Activated CD4-positive, alpha-beta T cell treated with anti-CD3 and anti-CD28 coated beads, Interleukin-2, amount 10 ng/mL, durations not matched to agents 7 days and 5 days (primary cell): Measurements from ENCODE around the gene CCL5. TPM values are rescaled to one million over a fixed set of nuclear protein-coding genes. Genes with fewer than 3 reads are reported as not detected.

Source experiments
- CTCF ChIA-PET: fragments of 350-600 bp; sonication (Branson Sonifier 250); formaldehyde crosslinking; loops from one replicate; lab custom pipeline; 2021; ENCODE audit warnings: antibody characterized with exemption; lab: Charles Lee
- POLR2A ChIA-PET: fragments of 350-600 bp; sonication (Branson Sonifier 250); formaldehyde crosslinking; loops from one replicate; lab custom pipeline; 2021; ENCODE audit warnings: antibody characterized with exemption; lab: Charles Lee
- DNase-seq: peaks from one replicate; pipeline ENCODE4 v3.0.0-alpha.2; 2020
- H3K27ac Mint-ChIP-seq: one replicate; pipeline ENCODE4 v1.8.0; 2021; ENCODE audit warnings: mild to moderate bottlenecking, moderate library complexity, mixed read lengths
- H3K27me3 Mint-ChIP-seq: one replicate; pipeline ENCODE4 v1.8.0; 2021; ENCODE audit warnings: mixed read lengths
- H3K36me3 Mint-ChIP-seq: one replicate; pipeline ENCODE4 v1.8.0; 2021; ENCODE audit warnings: low read depth, mixed read lengths
- H3K4me1 Mint-ChIP-seq: one replicate; pipeline ENCODE4 v1.8.0; 2021; ENCODE audit warnings: mixed read lengths
- H3K4me3 Mint-ChIP-seq: one replicate; pipeline ENCODE4 v1.8.0; 2021; ENCODE audit warnings: mild to moderate bottlenecking, moderate library complexity, mixed read lengths
- H3K9me3 Mint-ChIP-seq: one replicate; pipeline ENCODE4 v1.8.0; 2021; ENCODE audit warnings: mixed read lengths
- total RNA-seq, 2 experiments: library from RNA; stranded (reverse); gene quantifications; one replicate each; pipeline ENCODE4 v1.2.3, GENCODE V29; 2021

CCL5 gene
- total RNA-seq, 2 experiments from 2014 or later: 68.7 to 81.3 TPM

DNA sequence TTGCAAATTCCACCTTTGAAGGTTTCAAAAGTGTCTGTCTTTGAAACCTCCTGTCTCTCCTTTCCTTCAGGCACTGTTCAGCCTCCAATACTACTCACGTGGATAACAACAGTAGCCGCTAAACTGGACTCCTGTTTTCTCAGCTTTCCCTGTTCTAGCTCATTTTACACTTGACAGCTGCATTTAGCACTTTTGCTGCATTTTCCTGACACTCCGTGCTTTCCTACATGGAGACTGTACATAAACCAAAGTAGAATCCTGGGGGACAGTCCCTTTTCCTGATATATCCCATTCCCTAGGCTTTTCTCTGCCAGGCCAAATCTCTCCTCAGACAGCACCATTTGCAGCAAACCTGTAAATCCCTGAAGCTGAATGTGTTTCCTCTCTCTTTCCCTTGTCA is 3.6 kb downstream of the CCL5 start:
- Mint-ChIP-seq H3K4me1 (peaks cover 71% of the 10 kb centered on the region), H3K27ac (no peak overlapping the region), H3K36me3 (peaks cover 12% of the 10 kb centered on the region)

DNA sequence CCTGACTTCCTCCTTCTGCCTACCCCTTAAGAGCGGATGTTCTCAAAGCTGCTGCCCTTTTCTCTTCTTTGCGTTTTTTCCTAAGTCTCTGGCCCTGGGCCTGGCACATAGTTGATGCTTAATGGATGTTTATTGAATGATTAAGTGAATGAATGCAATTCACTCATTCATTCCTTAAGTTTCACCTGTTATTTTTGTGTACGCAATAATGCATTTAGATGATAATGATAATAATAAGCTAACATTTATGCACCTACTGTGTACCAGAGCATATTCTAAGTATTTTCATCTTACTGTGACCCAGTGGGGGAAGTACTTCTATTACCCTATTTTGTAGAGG is 4.4 kb downstream of the CCL5 start:
- H3K27ac Mint-ChIP-seq: peak overlapping the region; percentile 79
- no peak overlapping the region for H3K4me3 Mint-ChIP-seq
- H3K4me1 Mint-ChIP-seq: peaks cover 75% of the 10 kb centered on the region
- CTCF ChIA-PET: interaction anchor here (0.7 to 3.4 kb wide), 6 partner anchors 12 to 26 kb away, joined by 3 to 17 read pairs (median 6); no protein-coding TSS in a partner anchor
- H3K27me3 Mint-ChIP-seq: no peaks in the 10 kb centered on the region
- H3K9me3 Mint-ChIP-seq: no peaks in the 10 kb centered on the region
- peaks cover 14% of the 10 kb centered on the region for H3K36me3 Mint-ChIP-seq
- POLR2A ChIA-PET: no interaction called here
- DNase-seq: no peak

More for the DNA sequence above, 3.6 kb downstream of the CCL5 start:
- no peaks in the 10 kb centered on the region for H3K27me3 Mint-ChIP-seq
- CTCF ChIA-PET: interaction anchor here (0.7 to 3.4 kb wide), 7 partner anchors 13 to 280 kb away, joined by 3 to 17 read pairs (median 4); no protein-coding TSS in a partner anchor
- DNase-seq: no peak
- no peak overlapping the region for H3K4me3 Mint-ChIP-seq
- POLR2A ChIA-PET: no interaction called here
- H3K9me3 Mint-ChIP-seq: no peaks in the 10 kb centered on the region

DNA sequence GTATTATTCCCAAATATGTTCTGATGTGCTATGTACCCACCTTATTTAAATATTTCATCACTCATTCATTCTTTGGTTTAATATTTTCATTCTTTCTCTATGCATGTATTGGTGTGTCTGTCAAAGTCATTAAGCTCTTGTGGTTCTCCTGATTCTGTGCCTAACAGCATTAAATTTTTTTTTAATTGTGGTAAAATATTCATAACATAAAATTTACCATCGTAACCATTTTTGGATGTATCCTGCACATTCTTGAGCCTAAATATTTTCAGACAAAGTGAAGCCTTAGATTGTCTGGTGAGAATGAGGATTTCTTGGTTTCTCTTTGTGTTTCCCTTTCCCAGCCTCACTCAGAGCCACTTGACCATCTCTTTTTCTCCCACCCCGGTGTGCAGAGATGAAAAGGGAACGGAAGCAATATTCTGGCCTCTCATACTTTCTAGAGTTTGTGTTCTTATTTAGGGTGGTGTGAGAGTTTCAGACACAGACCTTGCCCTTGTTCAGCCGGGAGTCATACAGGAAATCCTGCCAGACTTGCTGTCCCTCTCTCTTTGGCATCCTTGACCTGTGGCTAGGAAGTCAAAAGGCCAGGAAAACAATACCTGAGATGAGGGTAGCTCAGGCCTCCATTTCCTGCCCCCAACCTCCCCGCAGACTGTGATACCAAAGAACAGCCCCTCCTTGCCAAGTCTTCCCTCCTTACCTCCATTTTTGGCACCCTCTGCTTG is 4.9 kb downstream of the CCL5 start:
- DNase-seq: no peak
- Mint-ChIP-seq H3K36me3 (peaks cover 14% of the 10 kb centered on the region), H3K27ac (peak overlapping the region; percentile 79), H3K4me1 (peaks cover 71% of the 10 kb centered on the region), H3K9me3 (no peaks in the 10 kb centered on the region), H3K4me3 (no peak overlapping the region), H3K27me3 (no peaks in the 10 kb centered on the region)
- ChIA-PET POLR2A (no interaction called here), CTCF (interaction anchor here (0.6 to 3.4 kb wide), 5 partner anchors 12 to 224 kb away, joined by 3 to 17 read pairs (median 7); no protein-coding TSS in a partner anchor)

DNA sequence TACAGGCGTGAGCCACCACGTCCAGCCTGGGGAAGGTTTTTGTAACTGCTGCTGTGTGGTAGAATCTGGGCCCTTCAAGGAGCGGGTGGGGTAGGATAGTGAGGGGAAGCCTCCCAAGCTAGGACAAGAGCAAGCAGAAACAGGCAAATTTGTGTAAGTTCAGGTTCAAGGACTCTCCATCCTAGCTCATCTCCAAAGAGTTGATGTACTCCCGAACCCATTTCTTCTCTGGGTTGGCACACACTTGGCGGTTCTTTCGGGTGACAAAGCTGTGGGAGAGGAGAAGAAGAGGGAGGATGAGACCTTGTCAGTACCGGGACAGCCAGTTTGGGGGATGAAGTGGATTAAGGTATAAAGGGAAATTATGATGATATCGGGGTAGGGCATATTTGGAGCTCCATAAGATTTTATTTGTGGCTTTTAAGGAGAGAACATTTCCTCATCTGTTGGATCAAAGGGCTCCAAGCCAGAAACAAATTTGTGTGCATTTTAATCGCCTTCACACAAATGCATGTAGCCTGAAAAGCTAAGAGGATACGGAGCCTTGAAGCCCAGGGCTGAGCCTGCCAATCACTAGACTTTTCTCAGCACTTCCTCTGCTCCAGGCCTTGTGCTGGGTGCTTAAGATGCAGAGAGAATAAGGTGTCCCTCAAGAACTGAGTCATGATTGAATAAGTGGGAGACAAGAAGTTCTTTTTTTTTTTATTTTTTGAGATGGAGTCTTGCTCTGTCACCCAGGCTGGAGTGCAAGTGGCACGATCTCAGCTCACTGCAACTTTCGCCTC is 7.8 kb downstream of the CCL5 start:
- CTCF ChIA-PET: interaction anchor here (0.6 to 3.0 kb wide), 9 partner anchors 9 to 221 kb away, joined by 3 to 14 read pairs (median 3); partner anchors contain the start of gene CCL5
- H3K27me3 Mint-ChIP-seq: no peaks in the 10 kb centered on the region
- peaks cover 10% of the 10 kb centered on the region for H3K36me3 Mint-ChIP-seq
- no peaks in the 10 kb centered on the region for H3K9me3 Mint-ChIP-seq
- POLR2A ChIA-PET: interaction anchor here (0.6 to 1.2 kb wide), 2 partner anchors 8 to 35 kb away, joined by 6 to 8 read pairs; partner anchors contain the start of gene CCL5
- peak overlapping the region; percentile 72 for H3K27ac Mint-ChIP-seq
- H3K4me1 Mint-ChIP-seq: peaks cover 58% of the 10 kb centered on the region
- no peak for DNase-seq
- no peak overlapping the region for H3K4me3 Mint-ChIP-seq

DNA sequence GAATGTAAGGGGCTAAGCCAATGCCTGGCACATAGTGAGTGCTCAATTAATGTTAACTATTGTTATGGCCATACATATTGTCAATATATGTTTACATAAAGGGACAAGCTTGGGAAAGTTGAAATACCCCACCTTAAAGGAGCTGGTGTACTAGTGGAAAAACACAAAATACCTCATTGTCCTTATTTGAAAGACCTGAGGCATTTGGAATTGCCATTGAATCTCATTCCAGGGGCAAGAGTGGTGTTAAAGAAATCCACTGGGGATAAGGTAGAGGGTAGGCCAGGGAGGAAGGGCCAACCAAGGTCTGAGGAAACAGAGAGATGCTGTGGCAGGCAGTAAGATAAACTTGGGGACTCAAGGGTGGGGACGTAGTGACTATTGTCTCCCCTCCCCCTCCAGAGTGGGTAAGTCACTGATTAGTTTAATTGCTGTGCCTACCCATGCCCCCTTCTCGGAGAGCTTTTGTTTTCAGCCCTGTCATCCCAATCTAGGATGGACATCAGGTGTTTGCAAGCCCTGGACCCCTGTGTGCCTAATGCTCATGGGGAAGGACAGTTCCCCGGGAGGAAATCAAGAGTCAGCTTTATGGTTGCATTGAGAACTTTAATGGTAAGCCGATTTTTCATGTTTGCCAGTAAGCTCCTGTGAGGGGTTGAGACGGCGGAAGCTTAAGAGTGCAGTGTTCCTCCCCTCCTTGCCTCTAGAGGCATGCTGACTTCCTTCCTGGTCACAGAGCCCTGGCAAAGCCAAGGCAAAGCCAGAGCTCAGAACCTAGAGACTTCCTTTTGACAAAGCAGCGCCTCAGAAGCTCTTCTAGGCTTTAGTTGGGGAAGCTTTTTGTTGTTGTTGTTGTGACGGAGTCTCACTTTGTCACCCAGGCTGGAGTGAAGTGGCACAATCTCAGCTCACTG is 9.0 kb downstream of the CCL5 start:
- H3K4me1 Mint-ChIP-seq: peaks cover 54% of the 10 kb centered on the region
- no peaks in the 10 kb centered on the region for H3K27me3 Mint-ChIP-seq
- peak overlapping the region; percentile 71 for H3K27ac Mint-ChIP-seq
- ChIA-PET CTCF (interaction anchor here (0.5 to 3.0 kb wide), 16 partner anchors 8 to 126 kb away, joined by 3 to 14 read pairs (median 4); partner anchors contain the start of gene CCL5), POLR2A (interaction anchor here (0.6 to 1.2 kb wide), 2 partner anchors 9 to 14 kb away, joined by 3 to 8 read pairs; partner anchors contain the start of gene CCL5)
- no peak overlapping the region for H3K4me3 Mint-ChIP-seq
- no peaks in the 10 kb centered on the region for H3K9me3 Mint-ChIP-seq
- peak; percentile 59 for DNase-seq
- peaks cover 8% of the 10 kb centered on the region for H3K36me3 Mint-ChIP-seq

DNA sequence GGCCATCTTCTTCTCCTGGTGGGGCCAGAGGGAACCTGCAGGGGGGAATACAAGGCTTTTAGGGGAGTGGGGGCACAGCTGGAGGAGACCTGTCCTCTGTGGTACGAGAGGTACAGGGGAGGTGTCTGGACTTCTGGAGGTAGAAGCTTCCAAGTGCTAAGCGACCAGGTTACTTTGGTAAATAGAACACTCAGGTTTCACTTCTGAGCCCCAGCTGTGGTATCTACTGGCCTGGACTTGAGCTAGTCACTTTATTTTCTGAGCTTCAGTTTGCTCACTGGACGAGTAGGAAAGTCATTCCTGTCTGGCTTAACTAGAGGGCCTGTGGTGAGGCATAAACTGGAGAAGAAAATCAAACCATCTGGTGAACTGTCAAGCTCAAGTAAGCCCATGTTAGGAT is 11.4 kb downstream of the CCL5 start, which contains the start of gene HEATR9:
Gene HEATR9, minus strand, starts transcription at position 155 of the 400 bp plus-strand sequence. Its CDS starts 149 bp downstream, at position 6.
- peaks cover 51% of the 10 kb centered on the region for H3K4me1 Mint-ChIP-seq
- POLR2A ChIA-PET: no interaction called here
- CTCF ChIA-PET: interaction anchor here (1.0 to 2.1 kb wide), 4 partner anchors 10 to 42 kb away, joined by 3 to 5 read pairs (median 3); no protein-coding TSS in a partner anchor
- no peaks in the 10 kb centered on the region for H3K9me3 Mint-ChIP-seq
- peak within 1 kb of the TSS; percentile 54 for H3K27ac Mint-ChIP-seq
- peaks cover 8% of the 10 kb centered on the region for H3K36me3 Mint-ChIP-seq
- DNase-seq: no peak
- no peak within 1 kb of the TSS for H3K4me3 Mint-ChIP-seq
- no peaks in the 10 kb centered on the region for H3K27me3 Mint-ChIP-seq

DNA sequence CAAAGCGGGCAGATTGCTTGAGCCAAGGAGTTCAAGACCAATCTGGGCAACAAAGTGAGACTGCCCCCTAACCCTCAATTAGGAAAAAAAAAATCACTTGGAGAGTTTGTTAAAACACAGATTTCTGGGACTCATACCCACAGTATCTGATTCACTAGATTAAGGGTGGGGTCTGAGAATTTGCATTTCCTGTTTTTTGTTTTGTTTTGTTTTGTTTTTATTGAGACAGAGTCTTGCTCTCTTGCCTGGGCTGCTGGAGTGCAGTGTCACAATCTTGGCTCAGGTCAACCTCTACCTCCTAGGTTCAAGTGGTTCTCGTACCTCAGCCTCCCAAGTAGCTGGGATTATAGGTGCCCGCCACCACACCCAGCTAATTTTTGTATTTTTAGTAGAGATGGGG is 12.6 kb downstream of the CCL5 start:
- POLR2A ChIA-PET: no interaction called here
- Mint-ChIP-seq H3K4me1 (peaks cover 45% of the 10 kb centered on the region), H3K27me3 (no peaks in the 10 kb centered on the region), H3K36me3 (peaks cover 10% of the 10 kb centered on the region), H3K9me3 (no peaks in the 10 kb centered on the region), H3K27ac (no peak overlapping the region), H3K4me3 (no peak overlapping the region)
- no peak for DNase-seq
- CTCF ChIA-PET: no interaction called here

DNA sequence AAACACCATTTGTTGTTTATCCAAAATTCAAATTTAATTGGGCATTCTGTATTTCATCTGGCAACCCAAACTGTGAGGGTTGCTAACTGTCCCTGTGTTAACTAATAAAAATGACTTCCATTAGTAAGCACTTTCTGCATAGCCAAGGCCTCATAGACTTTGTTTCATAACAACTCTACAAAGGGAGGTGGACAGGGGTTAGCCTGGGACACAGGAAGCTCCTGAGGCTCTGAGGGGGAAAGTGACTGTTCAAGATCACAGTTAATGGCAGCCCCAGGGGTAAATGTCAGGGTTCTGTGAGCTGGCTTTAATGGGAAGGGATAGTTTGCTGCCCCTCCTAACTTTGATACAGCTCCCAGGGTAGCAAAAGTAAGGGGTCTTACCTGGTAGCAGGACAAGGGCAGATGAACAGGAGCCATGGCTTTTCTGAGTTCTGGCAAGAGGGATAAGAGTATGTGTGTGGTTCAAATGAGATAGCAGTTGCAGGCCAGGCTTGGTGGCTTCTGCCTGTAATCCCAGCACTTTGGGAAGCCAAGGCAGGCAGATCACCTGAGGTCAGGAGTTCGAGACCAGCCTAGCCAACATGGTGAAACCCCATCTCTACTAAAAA is 13.7 kb downstream of the CCL5 start:
- Mint-ChIP-seq H3K27me3 (no peaks in the 10 kb centered on the region), H3K4me3 (no peak overlapping the region), H3K9me3 (no peaks in the 10 kb centered on the region), H3K4me1 (peaks cover 37% of the 10 kb centered on the region), H3K36me3 (peaks cover 4% of the 10 kb centered on the region), H3K27ac (no peak overlapping the region)
- CTCF ChIA-PET: interaction anchor here (0.6 to 1.4 kb wide), 6 partner anchors 13 to 233 kb away, joined by 3 to 5 read pairs (median 3); partner anchors contain the start of gene CCL5
- DNase-seq: no peak
- POLR2A ChIA-PET: no interaction called here

DNA sequence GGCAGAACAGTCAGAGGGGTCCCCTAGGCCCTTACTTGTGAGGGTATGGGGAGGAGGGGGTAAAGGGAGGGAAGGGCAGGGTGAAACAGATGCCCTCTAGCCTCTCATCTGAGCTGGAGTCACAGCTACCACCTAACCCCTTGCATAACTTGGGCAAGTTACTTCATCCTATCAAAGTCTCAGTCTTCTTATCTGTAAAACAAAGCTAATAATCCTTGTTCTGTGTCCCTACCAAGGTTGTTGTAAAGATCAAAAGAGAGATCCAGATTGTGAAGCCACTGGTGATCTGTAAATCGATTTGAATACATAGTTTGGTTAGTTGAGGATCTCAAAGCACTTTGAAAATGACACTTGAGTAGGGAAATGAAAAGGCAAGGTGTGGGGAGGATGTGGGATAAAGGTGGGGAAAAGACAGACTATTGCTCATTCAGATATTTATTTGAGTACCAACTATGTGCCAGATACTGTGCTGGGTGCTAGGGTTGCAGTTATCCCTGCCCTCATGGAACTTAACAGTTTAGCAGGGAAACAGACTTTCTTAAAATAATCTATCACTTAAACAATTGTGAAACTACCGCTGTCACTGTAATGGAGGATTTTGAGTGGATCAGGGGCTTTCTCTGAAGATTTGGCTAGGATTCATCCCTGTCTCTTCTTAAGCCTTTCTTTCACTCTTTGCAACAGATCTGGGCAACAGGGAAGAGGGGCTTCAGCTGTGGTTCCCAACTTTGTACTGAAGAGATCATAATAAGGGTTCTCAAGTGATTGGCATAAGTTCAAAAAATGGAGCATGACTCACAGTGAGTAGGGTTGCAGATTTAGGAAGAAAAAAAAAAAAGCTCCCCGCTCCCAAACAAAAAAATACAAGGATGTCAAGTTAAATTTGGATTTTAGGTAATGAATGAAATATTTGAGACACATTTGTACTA is 14.5 kb downstream of the CCL5 start:
- H3K9me3 Mint-ChIP-seq: no peaks in the 10 kb centered on the region
- H3K4me3 Mint-ChIP-seq: no peak overlapping the region
- CTCF ChIA-PET: interaction anchor here (0.6 to 3.8 kb wide), 10 partner anchors 9 to 234 kb away, joined by 3 to 17 read pairs (median 3); partner anchors contain the start of gene CCL5
- peaks cover 3% of the 10 kb centered on the region for H3K36me3 Mint-ChIP-seq
- POLR2A ChIA-PET: interaction anchor here (0.9 kb wide), 1 partner anchor 9 kb away, joined by 3 read pairs; no protein-coding TSS in a partner anchor
- H3K27me3 Mint-ChIP-seq: no peaks in the 10 kb centered on the region
- DNase-seq: no peak
- H3K4me1 Mint-ChIP-seq: peaks cover 29% of the 10 kb centered on the region
- H3K27ac Mint-ChIP-seq: no peak overlapping the region

DNA sequence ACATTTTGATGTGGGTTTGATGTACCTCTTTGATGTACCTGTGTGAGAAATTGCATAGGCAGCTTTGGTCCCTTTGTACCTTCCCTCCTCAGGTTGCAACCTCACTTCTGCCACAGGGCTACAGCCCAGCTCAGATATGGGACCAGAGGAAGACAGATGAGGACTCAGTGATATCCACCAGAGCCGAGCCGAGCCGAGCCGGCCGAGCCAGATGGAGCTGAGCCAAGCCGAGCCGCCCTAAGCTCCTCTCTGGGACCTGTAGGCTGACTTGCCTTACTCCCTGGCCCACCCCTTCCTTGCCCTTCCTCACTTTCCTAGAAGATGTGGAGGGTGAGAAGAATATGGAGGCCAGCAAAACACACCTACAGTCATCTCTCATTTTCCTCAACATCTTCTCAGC is 15.3 kb downstream of the CCL5 start:
- Mint-ChIP-seq H3K9me3 (no peaks in the 10 kb centered on the region), H3K4me3 (no peak overlapping the region), H3K4me1 (peaks cover 26% of the 10 kb centered on the region), H3K27me3 (no peaks in the 10 kb centered on the region), H3K27ac (no peak overlapping the region), H3K36me3 (peaks cover 3% of the 10 kb centered on the region)
- DNase-seq: no peak
- ChIA-PET POLR2A (interaction anchor here (0.9 kb wide), 1 partner anchor 8 kb away, joined by 3 read pairs; no protein-coding TSS in a partner anchor), CTCF (interaction anchor here (0.9 to 3.8 kb wide), 4 partner anchors 8 to 208 kb away, joined by 3 to 17 read pairs (median 3); no protein-coding TSS in a partner anchor)
